Neural progenitor cell (in vitro differentiated cells): Measurements from ENCODE around the gene TIFAB.

Experiments
- CTCF ChIP-seq: fragments of 200-600 bp; sonication (generic); IDR thresholded peaks from 2 replicates; pipeline ENCODE4 v1.5.1; 2017; ENCODE audit warnings: antibody characterized with exemption, mild to moderate bottlenecking
- EZH2 ChIP-seq: fragments of 200-600 bp; sonication (generic); IDR thresholded peaks from 2 replicates; pipeline ENCODE4 v1.6.1; 2017; ENCODE audit warnings: antibody characterized with exemption, mild to moderate bottlenecking, moderate library complexity
- EZH2phosphoT487 ChIP-seq: fragments of 200-600 bp; sonication (generic); IDR thresholded peaks from 2 replicates; pipeline ENCODE4 v1.6.1; 2017; ENCODE audit warnings: antibody characterized with exemption

GRCh38 chr5:135442431-135443160 is 9.6 kb downstream of the TIFAB start:
- TF ChIP-seq CTCF (no peak), EZH2phosphoT487 (no peak), EZH2 (no peak)
